Lower lobe of right lung (tissue), 2 donors: ENCODE results near the gene NDNF. TPM values are rescaled to one million over a fixed set of nuclear protein-coding genes. Genes with fewer than 3 reads are reported as not detected.

Source experiments
- ATAC-seq, 2 donors: fragments of 200-7000 bp; cut with Tn5 transposase; one replicate each; pipeline ENCODE4 v1.9.1; 2020 to 2022; ENCODE audit warnings: mild to moderate bottlenecking in 2 of 2, moderate library complexity in 2 of 2
- DNase-seq: peaks from one replicate; pipeline ENCODE4 v3.0.0-alpha.2; 2020
- H3K27ac ChIP-seq: fragments of 200-600 bp; one replicate; pipeline ENCODE4 v1.8.0; 2022
- H3K27me3 ChIP-seq: fragments of 200-600 bp; one replicate; pipeline ENCODE4 v1.8.0; 2022; ENCODE audit warnings: low read depth
- H3K36me3 ChIP-seq: fragments of 200-600 bp; one replicate; pipeline ENCODE4 v1.8.0; 2022; ENCODE audit warnings: mild to moderate bottlenecking
- H3K4me1 ChIP-seq: fragments of 200-600 bp; one replicate; pipeline ENCODE4 v1.8.0; 2022
- H3K4me3 ChIP-seq: fragments of 200-600 bp; one replicate; pipeline ENCODE4 v1.8.0; 2022; ENCODE audit warnings: mild to moderate bottlenecking
- H3K9me3 ChIP-seq: fragments of 200-600 bp; one replicate; pipeline ENCODE4 v1.8.0; 2022
- CTCF ChIP-seq: fragments of 200-600 bp; IDR thresholded peaks from one replicate; pipeline ENCODE4 v1.8.0; 2022; ENCODE audit warnings: antibody characterized with exemption, mild to moderate bottlenecking
- intact Hi-C: fragments of 100-400 bp; cut with DNase I; formaldehyde crosslinking; loops from one replicate; pipeline ENCODE4 v1.11.0; 2022
- total RNA-seq: library from RNA; stranded (reverse); fragmentation: NEBNext Ultra II Directional; extraction: Animal tissue kit (Norgen Biotek cat#: 25700); gene quantifications from one replicate; pipeline ENCODE4 v1.2.1, GENCODE V29; 2021
- donor health status: DM: no; HTN: yes; CAD: no; lungs with severe emphysema.

Gene NDNF
- total RNA-seq, 1 donor from 2014 or later: 108 TPM

GRCh38 chr4:120995266-120996010 is 76.9 kb downstream of the NDNF start:
- no peak for DNase-seq
- Histone ChIP-seq H3K4me3 (no peak overlapping the region), H3K27me3 (no peaks in the 10 kb centered on the region), H3K9me3 (no peaks in the 10 kb centered on the region), H3K4me1 (no peaks in the 10 kb centered on the region), H3K27ac (no peak overlapping the region), H3K36me3 (no peaks in the 10 kb centered on the region)
- no peak for ATAC-seq
- TF ChIP-seq CTCF: no peak
- intact Hi-C loops: no loop called here

DNA sequence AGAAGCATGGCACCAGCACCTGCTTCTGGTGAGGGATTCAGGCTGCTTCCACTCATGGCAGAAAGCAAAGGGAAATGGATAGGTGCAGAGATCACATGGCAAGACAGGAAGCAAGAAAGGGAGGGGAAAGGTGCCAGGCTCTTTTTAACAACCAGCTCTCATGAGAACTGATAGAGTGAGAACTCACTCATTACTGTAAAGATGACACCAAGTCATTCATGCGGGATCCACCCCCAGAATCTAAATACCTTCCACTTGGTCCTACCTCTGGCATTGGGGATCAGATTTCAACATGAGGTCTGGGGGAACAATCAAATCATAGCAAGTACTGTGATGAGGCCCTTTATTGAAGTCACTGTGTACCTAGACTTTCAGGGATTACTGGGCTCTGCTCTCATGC is 77.8 kb downstream of the NDNF start:
- H3K27ac ChIP-seq: no peak overlapping the region
- no peaks in the 10 kb centered on the region for H3K4me1 ChIP-seq
- H3K27me3 ChIP-seq: no peaks in the 10 kb centered on the region
- H3K36me3 ChIP-seq: no peaks in the 10 kb centered on the region
- ATAC-seq (no peak), DNase-seq (no peak)
- no peak overlapping the region for H3K4me3 ChIP-seq
- H3K9me3 ChIP-seq: no peaks in the 10 kb centered on the region
- TF ChIP-seq CTCF: no peak
- intact Hi-C loops: no loop called here

- ATAC-seq: no peak
- Histone ChIP-seq H3K9me3 (no peaks in the 10 kb centered on the region), H3K36me3 (no peaks in the 10 kb centered on the region), H3K27me3 (no peaks in the 10 kb centered on the region), H3K4me1 (no peaks in the 10 kb centered on the region), H3K27ac (no peak overlapping the region), H3K4me3 (no peak overlapping the region)
- no peak for DNase-seq
- intact Hi-C loops: no loop called here
- no peak for TF ChIP-seq CTCF
Measured at GRCh38 chr4:120991885-120992284, 80.5 kb downstream of the NDNF start.

GRCh38 chr4:120990246-120990645 is 82.1 kb downstream of the NDNF start:
- Histone ChIP-seq H3K36me3 (no peaks in the 10 kb centered on the region), H3K27me3 (no peaks in the 10 kb centered on the region), H3K4me1 (no peaks in the 10 kb centered on the region), H3K27ac (no peak overlapping the region), H3K9me3 (no peaks in the 10 kb centered on the region), H3K4me3 (no peak overlapping the region)
- TF ChIP-seq CTCF: no peak
- no peak for ATAC-seq
- no peak for DNase-seq
- intact Hi-C loops: no loop called here

Other genes starting within 250 kb of the NDNF start
- gene PRDM5, start 149.8 kb downstream of the NDNF start, total RNA-seq: 14.8 TPM
- gene TNIP3, start 91.8 kb upstream of the NDNF start, total RNA-seq: 0.95 TPM